ENCODE data around the gene PLXDC2.

DNA sequence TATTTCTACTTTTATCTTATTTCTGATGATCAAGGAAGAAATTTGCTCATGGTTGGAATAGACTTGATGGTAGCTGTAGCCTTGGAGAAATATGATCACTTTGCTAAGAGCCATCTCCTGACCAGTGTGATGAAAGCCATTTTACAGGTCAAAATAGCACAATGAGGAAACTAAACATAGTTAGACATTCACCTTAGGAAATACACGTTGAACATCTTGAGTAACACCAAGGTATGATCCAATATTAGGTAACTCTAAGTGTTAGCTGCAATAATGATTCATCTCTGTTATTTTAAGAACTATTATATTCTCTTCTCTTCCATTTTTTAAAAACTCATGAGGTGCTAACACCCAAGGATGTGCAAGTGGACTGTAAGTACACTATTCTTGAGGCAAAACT lies 328.0 kb downstream of the PLXDC2 start:
- no peak for TF ChIP-seq POLR2A (IDR thresholded peaks at IDR 0.05)
- TF ChIP-seq POLR2AphosphoS5 (IDR thresholded peaks at IDR 0.05) = no peak
